Effector CD4-positive, alpha-beta T cell (primary cell): ENCODE results near the gene EHD3.

Experiments used
- DNase-seq: peaks from one replicate; pipeline ENCODE4 v3.0.0-alpha.2; 2020
- total RNA-seq: gene quantifications from one replicate; lab custom pipeline; 2026; lab: John Stamatoyannopoulos, UW

The EHD3 gene
- 4.1 reads per million, percentile 16 among the genes with 10 or more reads in this experiment for total RNA-seq

DNA sequence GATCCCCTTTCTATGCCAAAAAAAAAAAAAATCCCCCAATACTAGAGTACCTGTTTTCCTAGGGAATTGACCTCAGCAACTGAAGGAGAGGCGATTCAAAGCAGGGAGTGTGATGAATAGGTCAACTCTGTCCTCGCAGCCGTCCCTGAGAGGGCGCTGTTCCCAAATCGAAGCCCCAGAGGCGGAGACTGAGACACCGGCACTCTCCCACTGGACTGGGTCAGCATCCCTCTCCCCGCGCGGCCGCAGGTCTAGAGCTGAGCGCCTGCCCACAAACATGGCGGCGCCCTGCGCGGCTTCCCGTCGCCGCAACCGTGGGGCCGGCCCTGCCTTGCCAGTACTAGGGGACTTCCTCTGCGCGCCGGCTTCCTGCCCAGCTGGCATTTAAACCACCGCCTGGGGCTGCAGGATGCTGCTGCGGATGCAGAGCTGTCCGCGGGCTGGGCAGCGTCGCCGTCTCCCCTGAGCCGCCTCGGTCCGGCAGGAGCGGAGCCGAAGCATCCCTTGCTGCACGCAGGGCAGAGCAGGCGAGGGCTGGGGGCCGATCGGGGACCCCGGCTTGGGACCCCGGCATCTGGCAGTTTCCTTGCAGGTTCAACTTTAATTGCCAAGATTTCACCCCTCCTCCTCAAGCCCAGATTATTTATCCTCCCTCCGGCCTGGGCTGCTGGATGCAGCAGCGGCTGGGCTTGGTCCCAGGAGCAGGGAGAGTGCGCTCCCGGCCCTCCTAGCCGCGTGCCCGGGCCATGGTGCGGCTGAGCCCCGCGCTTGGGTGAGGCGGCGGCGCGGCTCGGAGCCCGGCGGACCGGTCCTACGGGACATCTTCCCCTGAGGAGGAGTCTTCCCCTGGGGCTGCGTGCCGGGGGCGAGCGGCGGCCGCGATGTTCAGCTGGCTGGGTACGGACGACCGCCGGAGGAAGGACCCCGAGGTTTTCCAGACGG, at the start of gene EHD3:
Gene EHD3, plus strand, starts transcription at position 412 of the 942 bp plus-strand sequence. Its CDS starts 470 bp downstream, at position 882.
- peak; percentile 59 for DNase-seq

DNA sequence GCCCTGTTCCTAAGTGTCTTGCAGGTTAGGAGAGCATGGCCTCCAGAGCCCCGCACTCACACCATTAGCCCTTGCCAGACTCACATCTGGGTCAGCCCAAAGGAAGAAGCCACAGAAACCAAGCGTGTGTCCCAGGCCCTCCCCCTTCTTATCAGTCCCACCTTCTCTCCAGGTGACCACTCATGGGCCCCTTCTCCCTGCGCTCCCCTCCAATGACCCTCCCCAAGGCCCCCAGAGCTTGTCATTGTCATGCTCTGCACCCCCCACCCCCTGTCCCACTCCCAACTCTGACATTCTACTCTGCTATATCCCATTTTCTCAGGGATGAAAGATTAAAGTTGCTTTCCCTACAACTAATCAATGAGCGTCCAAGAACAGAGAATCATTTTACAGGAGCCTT, 46.8 kb upstream of the EHD3 start:
- no peak for DNase-seq

DNA sequence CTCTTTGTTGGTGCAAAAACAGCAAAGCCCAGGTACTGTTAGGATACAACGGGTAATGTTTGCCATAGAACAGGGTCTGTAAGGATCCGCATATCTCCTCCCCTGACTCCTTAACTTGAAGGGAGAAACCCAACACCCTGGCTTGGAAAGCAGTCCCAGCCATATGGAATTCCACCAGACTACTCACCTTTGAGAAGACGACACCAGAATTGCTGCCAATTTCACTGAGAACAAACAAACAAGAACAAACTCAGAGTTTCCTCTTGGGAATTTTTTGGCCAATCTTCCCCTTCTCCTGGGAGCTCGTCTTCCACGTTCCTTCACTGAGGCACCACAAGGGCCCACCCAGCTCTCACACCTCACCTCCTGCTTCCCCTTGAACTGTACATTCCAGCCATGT, 45.8 kb upstream of the EHD3 start:
- no peak for DNase-seq

DNA sequence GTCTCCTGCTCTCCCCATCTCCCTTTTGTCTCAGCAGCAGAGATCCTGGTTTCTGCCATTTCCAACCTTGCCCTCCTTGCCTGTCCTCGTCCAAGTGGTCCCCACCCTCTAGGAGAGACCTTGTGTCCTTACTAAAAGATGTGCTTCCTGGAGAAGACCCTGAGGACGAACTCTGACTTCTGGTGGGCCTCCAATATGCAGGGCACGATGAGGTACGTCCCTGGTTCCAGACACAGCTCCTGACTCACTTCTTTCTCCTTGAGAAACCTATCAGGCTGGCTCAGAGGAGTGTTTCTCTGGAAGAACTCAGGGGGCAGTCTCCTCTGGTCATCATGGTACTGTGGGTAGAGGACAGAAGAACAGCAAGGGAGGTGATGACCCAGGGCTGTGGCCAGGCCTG, 44.8 kb upstream of the EHD3 start:
- no peak for DNase-seq

DNA sequence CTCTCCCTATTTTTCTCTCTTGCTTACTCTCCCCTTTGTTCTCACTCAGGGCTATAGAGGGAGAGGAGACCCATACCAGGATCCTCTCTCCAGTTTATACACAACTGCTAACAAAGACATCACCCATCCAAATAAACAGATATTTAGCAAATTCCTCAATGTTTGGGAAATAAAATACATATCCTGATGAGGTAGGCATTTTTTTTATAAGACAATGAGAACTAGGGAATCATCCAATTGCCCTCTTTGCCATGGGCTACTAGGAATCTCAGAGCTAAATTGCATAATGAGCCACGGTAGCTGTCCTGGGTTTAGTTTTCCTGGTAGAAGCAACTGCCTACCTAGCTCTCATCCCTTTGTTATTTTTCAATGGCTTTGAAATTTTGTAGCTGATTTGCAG, 43.8 kb upstream of the EHD3 start:
- no peak for DNase-seq

DNA sequence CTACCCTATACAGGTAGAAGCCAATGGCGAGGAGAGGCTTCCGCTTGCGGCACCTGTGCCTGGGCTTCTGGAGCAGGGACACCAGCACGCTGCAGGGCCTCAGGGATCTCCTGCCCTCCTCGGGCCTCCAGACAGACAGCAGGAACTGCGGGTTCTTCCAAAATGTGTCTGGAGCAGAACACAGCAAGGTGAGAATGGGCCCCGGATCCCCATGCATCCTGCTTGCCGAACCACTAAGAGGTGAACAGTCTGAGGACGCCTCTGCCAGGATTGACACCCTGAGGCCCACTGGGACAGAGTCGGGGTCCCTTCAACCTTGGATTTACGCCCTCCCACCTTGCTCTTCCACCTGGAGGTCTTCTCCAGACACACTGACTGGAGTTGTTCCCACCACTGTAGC, 42.0 kb upstream of the EHD3 start:
- DNase-seq, result no peak

DNA sequence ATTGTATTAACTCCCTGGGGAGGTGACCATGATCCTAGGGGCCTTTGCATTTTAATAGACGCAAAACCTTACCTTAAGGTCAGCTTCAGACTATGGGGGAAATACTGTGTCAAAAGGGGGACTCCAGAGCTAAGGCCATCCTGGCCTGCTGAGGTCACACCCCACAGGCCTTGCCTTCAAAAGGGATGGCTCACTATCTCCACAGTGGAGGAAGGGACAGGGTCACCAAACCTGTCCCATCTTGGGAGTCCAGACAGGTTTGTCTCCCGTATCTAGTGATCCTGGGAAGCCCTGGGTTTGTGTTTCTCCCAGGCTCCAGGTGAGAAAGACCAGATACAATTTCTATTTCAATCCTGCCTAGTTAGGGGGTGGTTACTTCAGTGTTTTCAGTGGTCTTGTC, 41.6 kb upstream of the EHD3 start:
- no peak for DNase-seq

DNA sequence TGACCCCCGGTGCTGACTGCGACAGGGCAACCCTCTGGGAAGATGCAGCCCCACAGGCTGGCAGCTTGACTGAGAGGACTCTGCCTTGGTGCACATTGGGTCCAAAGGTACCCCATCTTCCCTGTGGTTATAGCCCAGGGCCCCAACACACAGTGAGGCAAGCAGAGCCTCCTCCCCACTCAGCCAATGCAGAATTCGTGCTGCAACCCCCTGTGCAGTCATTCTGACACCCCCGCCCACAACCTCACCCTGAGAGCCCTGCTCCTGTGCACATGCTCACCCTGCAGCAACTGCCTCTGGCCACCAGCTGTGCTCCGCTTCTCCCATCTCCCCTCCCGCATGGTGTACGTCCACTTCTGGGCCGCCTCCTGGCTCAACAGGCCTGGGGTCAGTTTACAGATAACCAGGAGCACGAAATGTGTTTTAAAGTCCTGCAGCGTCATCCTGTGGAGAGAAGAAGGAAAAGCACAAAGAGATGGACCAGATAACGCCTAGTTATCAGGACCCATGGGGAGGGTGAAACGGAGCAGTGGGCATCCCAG, 41.0 kb upstream of the EHD3 start:
- DNase-seq, result no peak

DNA sequence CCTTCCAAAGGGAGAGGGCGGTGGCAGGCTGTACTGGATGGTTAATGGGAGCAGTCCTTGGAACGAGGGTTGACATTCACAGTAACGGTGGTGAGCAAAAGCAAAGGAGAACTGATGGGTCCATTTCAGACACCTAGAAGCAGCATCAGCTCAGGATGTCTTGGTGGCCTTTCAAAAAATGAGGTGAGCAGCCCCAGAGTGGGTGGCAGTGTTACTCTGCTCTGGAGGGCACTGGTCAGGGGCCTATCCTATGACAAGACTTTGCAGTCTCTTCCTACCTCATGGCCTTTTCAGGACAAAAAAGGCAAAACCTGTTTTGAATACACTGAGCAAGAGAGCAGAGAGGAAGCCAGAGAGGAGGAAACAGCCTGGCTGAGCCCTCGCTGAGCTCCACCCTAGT, 40.1 kb upstream of the EHD3 start:
- no peak for DNase-seq

DNA sequence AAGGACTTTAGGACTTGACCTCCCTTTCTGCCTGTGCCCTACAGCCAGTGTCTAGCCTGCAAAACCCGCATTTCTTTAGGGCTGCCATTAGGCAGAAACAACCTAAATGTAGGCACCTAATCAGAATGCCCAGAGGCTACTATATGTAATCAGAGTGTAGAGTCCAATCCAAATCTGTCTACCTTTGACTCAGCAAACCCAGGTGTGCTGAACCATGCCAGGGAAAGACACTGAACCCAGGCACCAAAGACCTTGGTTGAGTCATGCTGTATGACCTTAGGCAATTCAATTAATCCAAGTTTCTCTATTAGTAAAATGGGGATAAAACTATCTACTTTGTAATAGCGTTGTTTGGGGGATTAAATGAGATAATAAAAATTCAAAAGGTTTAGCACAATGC, 37.3 kb upstream of the EHD3 start:
- DNase-seq, result no peak

DNA sequence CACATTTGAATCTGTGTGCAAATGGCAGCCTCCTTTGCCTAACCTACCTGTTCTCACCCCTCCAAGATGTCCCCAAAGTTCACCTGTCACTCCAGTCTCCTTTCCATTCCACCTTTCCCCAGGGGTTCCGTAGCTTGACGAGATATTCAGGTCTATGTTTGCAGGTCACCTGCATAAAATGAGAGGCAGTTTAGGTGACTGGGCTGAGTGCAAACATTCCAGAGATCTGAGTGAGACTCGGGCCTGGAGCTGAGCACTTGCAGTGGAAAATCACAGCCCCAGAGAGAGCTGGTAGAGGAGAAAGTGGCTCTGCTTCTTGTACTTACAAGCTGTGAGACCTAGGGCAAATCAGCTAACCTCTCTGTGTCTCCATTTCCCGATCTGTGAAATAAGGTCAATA, 36.8 kb upstream of the EHD3 start:
- no peak for DNase-seq

DNA sequence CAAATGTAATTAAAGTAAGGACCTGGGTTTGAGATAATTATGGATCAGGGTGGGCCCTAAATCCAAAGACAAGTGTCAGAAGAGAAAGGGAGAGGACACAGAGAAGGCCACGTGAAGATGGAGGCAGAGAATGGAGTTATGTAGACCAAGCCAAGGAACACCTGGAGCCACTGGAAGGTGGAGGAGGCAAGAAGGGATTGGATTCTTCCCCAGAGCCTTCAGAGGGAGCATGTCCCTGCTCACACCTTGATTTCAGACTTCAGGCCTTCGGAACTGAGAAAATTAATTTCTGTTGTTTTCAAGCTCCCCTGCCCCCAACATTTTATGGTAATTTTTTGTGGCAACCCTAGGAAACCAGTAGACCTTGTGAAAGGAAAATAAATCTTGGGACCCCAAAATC, 36.3 kb upstream of the EHD3 start:
- no peak for DNase-seq

DNA sequence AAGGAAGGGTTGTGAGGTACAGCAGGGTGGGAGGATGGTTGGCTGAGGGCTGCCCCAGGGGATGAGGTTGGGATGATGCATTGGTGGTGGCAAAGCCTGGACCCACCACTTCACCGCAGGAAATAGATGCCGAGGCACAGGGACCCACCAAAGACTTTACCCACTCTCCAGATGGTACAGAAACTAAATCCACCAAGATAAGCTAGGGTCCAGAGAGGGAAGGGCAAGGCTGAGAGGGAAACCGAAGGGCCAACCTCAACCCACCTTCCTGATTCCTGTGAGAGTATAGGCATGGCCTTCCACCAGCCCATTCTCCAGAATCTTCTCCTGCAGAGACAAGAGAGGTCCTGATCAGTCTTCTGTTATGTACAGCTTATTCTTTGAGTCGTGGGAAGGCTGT, 34.7 kb upstream of the EHD3 start:
- no peak for DNase-seq

DNA sequence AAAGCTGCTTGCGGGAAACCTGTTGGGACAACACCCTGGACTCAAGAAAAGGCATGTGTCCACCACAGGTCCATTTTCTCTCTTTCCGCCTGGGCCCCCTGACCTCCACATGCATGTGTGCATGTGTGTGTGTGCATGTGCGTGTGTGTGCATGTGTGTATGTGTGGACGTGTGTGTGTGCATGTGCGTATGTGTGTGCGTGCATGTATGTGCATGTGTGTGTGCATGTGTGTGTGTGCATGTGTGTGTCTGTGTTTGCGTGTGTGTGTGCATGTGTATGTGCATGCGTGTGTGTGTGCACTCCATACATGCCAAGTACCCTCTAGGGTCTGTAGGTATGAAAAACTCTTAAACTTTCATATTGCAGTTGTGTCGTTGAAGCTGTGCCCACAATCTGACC, 33.0 kb upstream of the EHD3 start:
- no peak for DNase-seq

DNA sequence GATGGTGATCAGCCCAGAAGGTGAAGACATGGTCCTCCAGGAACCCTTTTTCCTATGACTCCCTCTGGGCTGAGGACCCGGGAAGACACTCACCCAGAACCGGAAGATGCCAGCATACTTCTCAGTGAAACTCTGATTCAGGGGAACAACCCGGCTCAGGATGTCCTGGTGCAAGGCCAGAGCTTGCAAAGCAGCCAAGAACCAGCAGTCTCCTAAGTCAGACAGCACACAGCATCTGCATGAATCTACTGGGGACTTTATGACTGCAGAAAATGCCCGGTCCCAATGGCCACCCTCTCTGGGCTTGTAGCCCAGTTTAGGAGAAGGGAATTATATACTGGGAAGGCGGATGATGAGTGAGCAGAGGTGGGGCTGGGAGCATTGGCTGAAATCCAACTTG, 31.9 kb upstream of the EHD3 start:
- no peak for DNase-seq

DNA sequence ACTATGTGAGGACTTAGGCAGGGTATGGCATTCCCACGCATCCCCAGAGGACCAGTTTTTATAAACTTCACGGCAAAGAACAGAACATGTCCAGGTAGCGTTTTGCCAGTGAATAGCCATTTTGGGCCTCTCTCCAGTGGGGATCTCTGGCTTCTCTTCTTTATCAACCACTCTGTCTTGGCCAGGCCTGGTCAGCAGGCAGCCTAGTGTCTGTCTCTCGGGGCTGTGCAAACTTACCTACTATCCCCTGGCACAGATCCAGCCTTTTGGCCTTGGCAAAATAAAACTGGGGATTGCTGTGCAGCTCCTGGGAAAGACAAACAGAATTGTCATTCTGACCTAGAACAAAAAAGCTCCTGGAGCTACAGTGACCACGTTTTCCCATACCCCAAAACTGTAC, 31.1 kb upstream of the EHD3 start:
- no peak for DNase-seq

DNA sequence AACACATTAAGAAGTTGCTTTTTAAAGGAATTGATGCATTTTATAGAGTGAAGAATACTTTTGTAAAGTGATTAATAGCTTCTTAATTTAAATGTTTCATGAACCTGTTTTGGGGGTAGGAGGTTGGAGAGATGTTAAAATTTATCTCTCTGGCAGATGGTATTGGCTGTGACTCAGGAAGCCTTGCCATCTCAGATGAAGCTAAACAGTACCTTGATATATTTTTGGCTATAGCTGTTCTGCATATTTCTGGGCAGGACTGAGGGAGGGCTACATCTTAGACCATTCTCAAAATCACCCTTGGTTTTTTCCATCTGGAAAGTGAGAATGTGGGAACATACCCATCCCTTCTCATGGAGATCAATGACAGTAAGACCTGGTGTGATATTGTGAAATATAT, 30.0 kb upstream of the EHD3 start:
- no peak for DNase-seq

DNA sequence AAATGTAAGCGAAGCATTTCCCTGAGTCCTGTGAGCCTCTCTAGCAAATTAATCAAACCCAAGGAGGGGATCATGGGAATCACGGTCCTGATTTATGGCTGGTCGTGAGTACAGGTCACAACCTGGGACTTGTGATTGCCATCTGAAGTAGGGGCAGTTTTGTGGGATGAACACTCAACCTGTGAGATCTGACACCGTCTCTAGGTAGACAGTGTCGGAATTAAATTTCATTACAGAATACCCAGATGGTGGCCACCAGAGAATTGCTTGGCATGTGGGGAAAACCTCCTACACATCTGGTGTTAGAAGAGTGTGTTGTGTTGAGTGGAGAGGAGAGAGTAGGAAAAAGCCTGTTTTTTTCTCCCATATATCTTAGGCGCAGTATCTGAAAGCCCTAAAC, 29.2 kb upstream of the EHD3 start:
- DNase-seq, result no peak

DNA sequence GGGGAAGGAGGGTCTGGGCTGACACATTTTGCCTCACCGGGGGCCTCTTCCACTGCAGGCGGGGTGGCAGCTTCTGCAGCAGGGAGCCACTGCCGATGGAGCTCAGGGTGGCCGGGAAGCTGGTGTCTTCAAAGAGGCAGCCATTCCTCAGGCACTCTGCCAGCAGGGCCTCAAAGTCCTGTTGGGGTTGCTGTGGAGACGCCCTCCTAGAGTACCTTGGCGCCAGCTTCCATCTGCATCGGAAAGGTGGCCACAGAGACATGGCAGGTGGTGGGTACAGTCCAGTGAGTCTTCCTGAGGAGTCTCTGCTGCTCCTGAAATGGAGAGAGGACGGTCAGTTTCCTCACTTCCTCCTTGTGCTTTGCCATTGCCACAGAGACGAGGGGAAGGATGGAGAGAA, 28.8 kb upstream of the EHD3 start:
- no peak for DNase-seq

DNA sequence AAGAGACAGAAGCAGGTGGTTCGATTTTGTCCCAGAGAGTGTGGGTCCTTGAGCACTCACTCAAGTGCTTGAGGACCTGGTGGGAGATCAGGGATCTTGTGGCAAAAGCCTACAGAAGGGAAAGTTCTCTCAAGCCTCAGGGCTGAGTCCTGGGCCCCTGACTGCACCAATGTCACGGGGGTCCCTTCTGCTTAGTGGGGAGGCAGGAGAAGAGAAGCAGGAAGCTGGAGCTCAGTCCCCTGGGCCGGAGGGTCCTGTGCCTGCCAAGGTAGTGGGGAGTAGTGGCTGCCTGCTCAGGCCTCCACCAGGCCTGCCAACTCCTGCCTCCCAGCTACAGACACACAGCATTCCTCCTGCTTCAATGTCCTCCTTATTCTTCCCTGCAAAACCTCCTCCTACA, 28.3 kb upstream of the EHD3 start:
- DNase-seq, result no peak

DNA sequence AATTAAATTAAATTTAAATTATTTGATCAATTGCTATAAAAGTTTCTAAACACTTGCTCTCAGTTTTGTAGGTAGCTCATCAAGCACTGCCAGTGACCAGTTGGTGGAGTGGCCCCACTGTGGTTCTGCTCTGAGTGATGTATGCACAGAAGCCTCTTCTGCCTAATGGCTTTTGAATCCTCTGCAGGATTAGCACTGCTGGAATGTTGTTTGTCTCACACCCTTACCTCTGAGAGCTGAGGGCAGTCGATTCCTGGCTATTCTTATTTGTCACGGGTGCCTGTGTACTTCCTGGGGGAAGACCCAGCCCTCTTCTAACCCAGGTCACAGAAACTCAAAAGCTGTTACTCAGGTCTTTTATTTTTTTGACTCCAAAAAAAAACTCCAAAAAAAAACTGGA, 26.2 kb upstream of the EHD3 start:
- no peak for DNase-seq

DNA sequence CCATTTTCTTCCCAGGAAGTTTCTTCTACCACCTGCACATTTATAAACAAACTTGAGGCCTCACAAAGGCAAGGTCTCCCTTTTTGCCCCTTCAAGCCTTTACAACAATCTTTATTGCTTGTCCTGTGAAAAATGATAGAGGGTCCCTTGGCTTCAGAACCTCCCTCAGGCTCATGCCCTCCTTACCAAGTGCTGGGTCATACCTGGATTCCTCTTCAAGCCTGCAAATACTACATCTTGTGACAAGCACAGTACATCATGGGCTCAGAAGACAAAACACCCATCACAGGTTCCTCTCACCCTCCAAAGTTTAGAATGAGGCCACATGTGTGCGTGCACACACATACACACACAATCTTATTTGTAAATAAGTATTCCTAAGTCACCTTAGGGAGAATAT, 25.7 kb upstream of the EHD3 start:
- DNase-seq, result no peak

DNA sequence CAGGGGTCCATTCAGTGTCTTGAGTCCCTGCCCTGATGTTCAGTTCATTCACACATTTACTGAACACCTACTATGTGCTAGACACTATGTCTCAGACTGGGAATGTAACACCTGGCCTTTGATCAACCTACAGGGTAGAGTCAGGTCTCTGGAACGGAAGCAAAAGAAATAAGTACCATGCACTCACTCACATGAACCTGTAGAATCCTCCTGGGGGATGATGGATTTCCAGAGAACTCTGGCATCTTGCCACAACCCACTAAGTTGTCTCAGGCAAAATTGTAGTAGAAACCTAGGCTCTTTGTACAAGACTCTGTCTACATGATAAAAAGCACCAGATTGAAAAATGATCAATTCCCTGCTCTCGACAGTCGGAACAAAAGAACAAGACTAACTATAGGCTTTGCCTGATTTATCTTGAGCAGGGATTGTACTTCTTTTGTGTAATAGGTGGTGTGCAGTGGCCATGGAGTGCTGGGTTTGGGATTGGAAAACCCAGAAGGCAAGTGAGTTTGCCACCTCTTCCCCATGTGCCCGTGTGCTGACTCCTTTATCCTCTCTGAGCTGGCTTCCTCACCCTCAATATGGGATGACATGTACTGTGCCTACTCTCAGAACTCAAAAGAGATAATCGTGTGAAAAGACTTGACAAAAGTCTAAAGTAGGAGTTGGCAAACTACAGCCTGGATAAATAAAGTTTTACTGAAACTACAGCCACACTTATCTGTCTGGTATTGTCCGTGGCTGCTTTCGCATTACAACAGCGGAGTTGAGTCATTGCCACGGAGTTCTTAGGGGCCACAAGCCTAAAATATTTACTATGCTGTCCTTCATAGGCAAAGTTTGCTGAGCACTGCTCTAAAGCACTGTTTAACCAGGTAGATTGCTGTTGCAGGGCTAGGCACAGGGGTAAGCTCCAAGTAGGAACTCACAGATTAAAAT, 21.0 kb upstream of the EHD3 start:
- no peak for DNase-seq
